ENCODE data around the gene GRB10. TPM values are rescaled to one million over a fixed set of nuclear protein-coding genes. Genes with fewer than 3 reads are reported as not detected.

GRB10 gene
- total and polyA plus RNA-seq, 2 experiments from 2014 or later: 35.0 to 154 TPM

DNA sequence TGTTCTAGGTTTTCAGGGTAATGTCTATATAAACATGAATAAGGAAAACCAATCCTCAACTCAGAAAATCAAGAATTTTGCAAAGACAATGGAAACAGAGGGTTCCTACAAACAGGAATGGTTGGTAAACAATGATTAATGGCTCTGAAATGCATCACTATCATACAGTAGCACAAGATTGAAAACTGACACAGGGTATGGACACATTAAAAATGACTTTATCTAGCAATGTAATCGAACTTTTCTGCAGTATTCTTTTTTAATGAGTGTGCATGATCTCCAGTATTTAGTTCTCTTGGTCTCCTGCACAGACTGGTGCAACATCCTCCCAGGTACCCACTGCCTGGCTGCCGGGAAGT, 15.9 kb downstream of the GRB10 start:
- ATAC-seq: no peak
- H3K4me1 Mint-ChIP-seq: peaks cover 77% of the 10 kb centered on the region
- H3K9me3 Mint-ChIP-seq: peaks cover 30% of the 10 kb centered on the region
- peak overlapping the region; percentile 9 for H3K4me2 ChIP-seq
- H3K27me3 ChIP-seq (ENCODE audit: insufficient read depth): no peaks in the 10 kb centered on the region
- DNase-seq (ENCODE audit: low spot score): no peak
- no peak for TF ChIP-seq NANOG (IDR thresholded peaks at IDR 0.05; ENCODE audit: borderline replicate concordance)
- TF ChIP-seq, protein P1, sequence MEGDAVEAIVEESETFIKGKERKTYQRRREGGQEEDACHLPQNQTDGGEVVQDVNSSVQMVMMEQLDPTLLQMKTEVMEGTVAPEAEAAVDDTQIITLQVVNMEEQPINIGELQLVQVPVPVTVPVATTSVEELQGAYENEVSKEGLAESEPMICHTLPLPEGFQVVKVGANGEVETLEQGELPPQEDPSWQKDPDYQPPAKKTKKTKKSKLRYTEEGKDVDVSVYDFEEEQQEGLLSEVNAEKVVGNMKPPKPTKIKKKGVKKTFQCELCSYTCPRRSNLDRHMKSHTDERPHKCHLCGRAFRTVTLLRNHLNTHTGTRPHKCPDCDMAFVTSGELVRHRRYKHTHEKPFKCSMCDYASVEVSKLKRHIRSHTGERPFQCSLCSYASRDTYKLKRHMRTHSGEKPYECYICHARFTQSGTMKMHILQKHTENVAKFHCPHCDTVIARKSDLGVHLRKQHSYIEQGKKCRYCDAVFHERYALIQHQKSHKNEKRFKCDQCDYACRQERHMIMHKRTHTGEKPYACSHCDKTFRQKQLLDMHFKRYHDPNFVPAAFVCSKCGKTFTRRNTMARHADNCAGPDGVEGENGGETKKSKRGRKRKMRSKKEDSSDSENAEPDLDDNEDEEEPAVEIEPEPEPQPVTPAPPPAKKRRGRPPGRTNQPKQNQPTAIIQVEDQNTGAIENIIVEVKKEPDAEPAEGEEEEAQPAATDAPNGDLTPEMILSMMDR (conservative IDR thresholded peaks at IDR 0.05; ENCODE audit: low read depth in 2 of 2): no peak
- TF ChIP-seq, protein P2, sequence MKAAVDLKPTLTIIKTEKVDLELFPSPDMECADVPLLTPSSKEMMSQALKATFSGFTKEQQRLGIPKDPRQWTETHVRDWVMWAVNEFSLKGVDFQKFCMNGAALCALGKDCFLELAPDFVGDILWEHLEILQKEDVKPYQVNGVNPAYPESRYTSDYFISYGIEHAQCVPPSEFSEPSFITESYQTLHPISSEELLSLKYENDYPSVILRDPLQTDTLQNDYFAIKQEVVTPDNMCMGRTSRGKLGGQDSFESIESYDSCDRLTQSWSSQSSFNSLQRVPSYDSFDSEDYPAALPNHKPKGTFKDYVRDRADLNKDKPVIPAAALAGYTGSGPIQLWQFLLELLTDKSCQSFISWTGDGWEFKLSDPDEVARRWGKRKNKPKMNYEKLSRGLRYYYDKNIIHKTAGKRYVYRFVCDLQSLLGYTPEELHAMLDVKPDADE (IDR thresholded peaks at IDR 0.05): no peak
- TF ChIP-seq JUNB (IDR thresholded peaks at IDR 0.05; ENCODE audit: unreplicated experiment): no peak
- TF ChIP-seq EZH2phosphoT487 (IDR thresholded peaks at IDR 0.05; ENCODE audit: unreplicated experiment): no peak
- no peak for TF ChIP-seq EZH2 (IDR thresholded peaks at IDR 0.05; ENCODE audit: low read depth, unreplicated experiment)
- no peak for TF ChIP-seq STAT1 (IDR thresholded peaks at IDR 0.05; ENCODE audit: unreplicated experiment)
- TF ChIP-seq CREB1 (CRISPR knock-in tag; IDR thresholded peaks at IDR 0.05; ENCODE audit: low read depth): no peak
- no peak overlapping the region for H3K27ac Mint-ChIP-seq
- H3K36me3 ChIP-seq (ENCODE audit: insufficient read depth): no peaks in the 10 kb centered on the region; the same call in 1 of the 2 replicates
- H3K36me3 Mint-ChIP-seq (ENCODE audit: low read depth): peaks cover 83% of the 10 kb centered on the region
- peaks cover 6% of the 10 kb centered on the region; the same call in 1 of the 2 replicates for H4K20me1 ChIP-seq (replicated peaks; ENCODE audit: insufficient read depth)
- no peak overlapping the region for H3K4me3 Mint-ChIP-seq
- peaks cover 64% of the 10 kb centered on the region for H3K4me1 ChIP-seq (ENCODE audit: insufficient read depth)
- H3K27ac ChIP-seq (ENCODE audit: low read depth): no peak overlapping the region
- peaks cover 17% of the 10 kb centered on the region for H3K27me3 Mint-ChIP-seq (ENCODE audit: insufficient read depth, low read depth, poor library complexity)
- H3F3A ChIP-seq (replicated peaks; ENCODE audit: low read depth): peaks cover 12% of the 10 kb centered on the region
- H3K9me2 ChIP-seq (ENCODE audit: insufficient read depth): peaks cover 11% of the 10 kb centered on the region; the same call in 1 of the 2 replicates
- peaks cover 93% of the 10 kb centered on the region for H3K79me2 ChIP-seq (replicated peaks; ENCODE audit: insufficient read depth)
- no peak overlapping the region for H3K4me3 ChIP-seq
- no peak overlapping the region for H2AFZ ChIP-seq

DNA sequence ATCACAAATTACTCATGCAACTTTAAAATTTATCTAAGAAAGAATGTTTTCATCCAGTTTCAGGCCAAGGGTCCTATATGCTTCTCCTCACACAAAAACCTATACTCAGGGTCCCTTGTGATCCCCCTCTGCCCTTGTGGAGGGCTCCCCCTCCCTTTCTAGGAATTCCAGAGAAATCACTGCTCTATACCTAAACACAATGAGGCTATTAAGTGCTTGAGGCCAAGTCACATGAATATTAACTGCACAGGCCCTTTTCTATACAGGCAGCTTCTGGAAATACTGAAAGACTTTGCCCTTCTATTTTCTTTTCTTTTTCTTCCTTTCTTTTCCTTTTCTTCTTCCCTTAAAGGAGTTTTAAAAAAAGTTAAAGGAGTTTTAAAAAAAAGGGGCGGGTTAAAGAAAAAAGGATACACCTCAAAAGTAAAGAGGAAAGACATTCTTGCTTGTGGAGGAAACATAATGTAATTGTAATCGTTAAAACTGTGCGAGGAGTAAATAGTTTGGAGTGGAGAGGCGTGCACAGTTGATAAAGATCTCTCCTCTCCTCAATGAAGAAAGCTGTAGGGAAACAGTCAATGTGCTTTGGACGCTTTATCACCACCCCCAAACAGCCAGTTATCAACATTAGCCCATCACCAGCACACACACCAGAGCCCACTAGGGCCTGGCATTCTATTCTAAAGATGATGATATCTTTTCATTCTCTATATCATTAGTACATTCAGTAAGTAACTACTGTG, 16.4 kb downstream of the GRB10 start:
- H4K20me1 ChIP-seq (replicated peaks; ENCODE audit: insufficient read depth): peaks cover 7% of the 10 kb centered on the region; the same call in 1 of the 2 replicates
- H3F3A ChIP-seq (replicated peaks; ENCODE audit: low read depth): peaks cover 12% of the 10 kb centered on the region
- Mint-ChIP-seq H3K4me3 (no peak overlapping the region), H3K4me1 (peaks cover 75% of the 10 kb centered on the region), H3K27me3 (ENCODE audit: insufficient read depth, low read depth, poor library complexity) (peaks cover 17% of the 10 kb centered on the region), H3K9me3 (peaks cover 25% of the 10 kb centered on the region), H3K36me3 (ENCODE audit: low read depth) (peaks cover 83% of the 10 kb centered on the region), H3K27ac (no peak overlapping the region; the same call in 1 of the 2 replicates)
- H2AFZ ChIP-seq: no peak overlapping the region
- peak overlapping the region; percentile 12; the same call in 1 of the 2 replicates for H3K27ac ChIP-seq (ENCODE audit: low read depth)
- H3K4me3 ChIP-seq: no peak overlapping the region
- peaks cover 11% of the 10 kb centered on the region; the same call in 1 of the 2 replicates for H3K9me2 ChIP-seq (ENCODE audit: insufficient read depth)
- ATAC-seq: no peak
- DNase-seq (ENCODE audit: low spot score): no peak
- H3K27me3 ChIP-seq (ENCODE audit: insufficient read depth): no peaks in the 10 kb centered on the region
- H3K36me3 ChIP-seq (ENCODE audit: insufficient read depth): no peaks in the 10 kb centered on the region; the same call in 1 of the 2 replicates
- peak overlapping the region; percentile 9 for H3K4me2 ChIP-seq
- H3K79me2 ChIP-seq (replicated peaks; ENCODE audit: insufficient read depth): peaks cover 93% of the 10 kb centered on the region
- TF ChIP-seq ZNF331 (CRISPR knock-in tag; IDR thresholded peaks at IDR 0.05; ENCODE audit: low read depth) (no peak), NANOG (IDR thresholded peaks at IDR 0.05; ENCODE audit: borderline replicate concordance) (no peak), CREB1 (CRISPR knock-in tag; IDR thresholded peaks at IDR 0.05; ENCODE audit: low read depth) (no peak), ZNF114 (CRISPR knock-in tag; IDR thresholded peaks at IDR 0.05) (no peak), POLR2AphosphoS5 (IDR thresholded peaks at IDR 0.05; ENCODE audit: low read depth) (no peak)
- TF ChIP-seq, protein P2 (IDR thresholded peaks at IDR 0.05): no peak
- H3K4me1 ChIP-seq (ENCODE audit: insufficient read depth): peaks cover 62% of the 10 kb centered on the region

Measured in GM23338 (cell line).